Testis (tissue), 2 donors: ENCODE data around the gene SINHCAF.
"Not testable (repeated sequence)": the region's sequence is repeated elsewhere in the genome, so short reads cannot be mapped to it uniquely, and the experiment has no call there.

Experiments used
- CTCF ChIP-seq, 3 experiments: fragments of 450-650 bp in 2 of 3; fragments of 200-600 bp in 1 of 3; sonication (generic) in 1 of 3; IDR thresholded peaks; one replicate each; pipeline ENCODE4 v1.5.1; 2016 to 2019; ENCODE audit warnings: antibody characterized with exemption in 3 of 3, mild to moderate bottlenecking in 2 of 3, moderate library complexity in 1 of 3
- POLR2A ChIP-seq: fragments of 450-650 bp; IDR thresholded peaks from one replicate; pipeline ENCODE4 v1.6.1; 2017; ENCODE audit warnings: antibody characterized with exemption, mild to moderate bottlenecking, moderate library complexity

- TF ChIP-seq CTCF (IDR thresholded peaks at IDR 0.05); POLR2A: not testable (repeated sequence)
These were observed 49.5 kb upstream of the SINHCAF start for GRCh38 chr12:31375422-31375821.
